ENCODE measurements around the gene SOX9.
"Not testable (repeated sequence)": the region's sequence is repeated elsewhere in the genome, so short reads cannot be mapped to it uniquely, and the experiment has no call there.

SOX9 gene

DNA sequence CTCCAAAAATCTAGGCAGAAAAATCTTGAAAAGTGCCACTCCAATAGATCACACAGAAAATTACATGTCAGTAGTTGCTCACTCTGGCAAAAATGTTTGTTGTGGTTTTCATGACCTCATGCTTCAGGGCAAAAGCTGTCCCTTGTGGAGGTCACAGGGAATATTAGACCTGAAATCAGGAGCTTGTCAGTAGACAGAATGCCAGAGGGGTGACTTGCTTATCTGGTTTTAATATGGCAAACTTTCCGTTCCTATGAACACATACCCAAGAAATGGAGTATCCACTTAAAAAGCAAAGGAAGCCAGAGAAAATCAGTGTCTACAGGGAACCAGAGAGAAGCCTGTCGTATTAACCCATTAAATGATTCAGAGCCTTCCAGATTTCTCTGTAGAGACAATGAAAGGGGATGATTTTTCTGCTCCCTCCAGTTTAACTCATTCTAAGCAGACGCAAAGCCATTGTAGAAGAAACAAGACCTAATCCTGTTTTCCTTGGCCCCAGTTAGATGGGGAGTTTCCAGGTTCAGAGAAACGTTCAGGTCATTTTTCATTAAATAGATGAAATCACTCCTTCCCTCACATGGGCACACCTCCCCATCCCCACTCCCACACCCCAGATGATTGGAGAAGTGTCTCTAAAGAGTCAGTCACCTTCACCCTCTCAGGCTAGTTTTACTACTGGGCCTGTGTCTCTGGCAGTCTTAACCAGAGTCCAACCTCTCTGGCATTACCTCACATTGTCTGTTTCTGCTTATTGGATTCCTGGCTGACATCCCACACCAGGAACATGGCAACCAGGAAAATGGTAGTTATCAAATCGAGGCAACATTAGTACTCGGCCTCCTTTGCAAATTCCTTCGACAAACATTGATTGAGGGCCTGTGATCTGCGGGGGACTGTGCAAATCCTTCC lies 6.0 kb downstream of the SOX9 start:
- no peak for TF ChIP-seq ZNF274 (IDR thresholded peaks at IDR 0.05; ENCODE audit: low read depth, low read length)

DNA sequence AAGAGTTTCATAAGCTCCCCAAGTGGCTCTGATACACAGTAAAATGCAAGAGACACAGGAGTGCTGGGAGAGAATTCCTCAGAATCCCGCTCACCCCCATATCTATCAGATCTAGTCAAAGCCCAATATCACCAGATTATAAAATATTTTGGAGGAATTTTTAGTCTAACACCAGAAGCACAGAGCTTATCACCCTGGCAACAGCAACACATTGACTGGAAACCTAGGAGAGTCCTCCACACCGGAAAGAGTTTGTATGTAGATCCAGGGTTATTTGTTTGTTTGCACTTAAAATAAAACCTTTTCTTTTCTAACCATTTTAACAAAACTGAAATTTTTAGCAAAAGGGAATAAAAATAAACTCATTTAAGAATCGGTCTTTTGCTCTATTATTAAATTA lies 7.2 kb downstream of the SOX9 start:
- H3K4me3 ChIP-seq (ENCODE audit: low read length), result no peak overlapping the region
- TF ChIP-seq ZNF274 (IDR thresholded peaks at IDR 0.05; ENCODE audit: low read depth, low read length), result no peak

More for the DNA sequence above, 6.0 kb downstream of the SOX9 start:
- no peak overlapping the region for H3K4me3 ChIP-seq (ENCODE audit: low read length)

DNA sequence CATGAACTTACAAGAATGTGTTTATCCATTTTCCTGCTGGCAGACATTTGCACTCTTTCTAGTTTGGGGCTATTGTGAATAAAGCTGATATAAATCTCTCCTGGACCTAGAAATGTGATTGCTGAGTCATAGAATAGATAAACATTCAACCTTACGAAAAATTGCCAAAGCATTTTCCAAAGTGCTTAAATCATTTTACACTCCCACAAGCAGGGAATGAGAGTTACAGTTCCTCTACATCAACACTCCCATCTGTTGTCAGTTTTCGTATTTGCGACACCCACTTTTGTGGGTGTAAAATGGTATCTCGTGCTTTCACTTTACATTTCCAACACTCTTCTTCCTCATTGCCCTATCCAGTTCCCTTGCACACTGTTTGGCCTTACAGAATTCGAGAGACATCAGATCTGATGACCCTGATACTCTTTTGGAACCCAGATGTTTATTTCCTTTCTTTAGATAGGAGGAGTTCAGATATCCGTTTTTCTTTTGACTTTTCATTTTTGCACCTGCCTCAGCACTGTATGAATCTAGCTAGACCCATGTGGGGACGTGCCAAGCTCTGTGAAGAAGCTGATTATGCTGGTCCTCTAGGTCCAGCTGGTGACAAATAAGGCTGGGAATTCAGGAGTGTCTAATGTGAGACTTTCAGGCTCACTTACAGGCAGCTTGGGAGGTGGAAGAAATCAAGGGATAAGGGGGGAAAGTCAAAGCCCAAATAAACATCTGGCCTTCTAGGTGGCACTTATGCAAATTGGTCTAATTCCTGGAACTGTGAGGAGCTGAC lies 14.0 kb downstream of the SOX9 start:
- no peak for TF ChIP-seq ZNF274 (IDR thresholded peaks at IDR 0.05; ENCODE audit: low read depth, low read length)

DNA sequence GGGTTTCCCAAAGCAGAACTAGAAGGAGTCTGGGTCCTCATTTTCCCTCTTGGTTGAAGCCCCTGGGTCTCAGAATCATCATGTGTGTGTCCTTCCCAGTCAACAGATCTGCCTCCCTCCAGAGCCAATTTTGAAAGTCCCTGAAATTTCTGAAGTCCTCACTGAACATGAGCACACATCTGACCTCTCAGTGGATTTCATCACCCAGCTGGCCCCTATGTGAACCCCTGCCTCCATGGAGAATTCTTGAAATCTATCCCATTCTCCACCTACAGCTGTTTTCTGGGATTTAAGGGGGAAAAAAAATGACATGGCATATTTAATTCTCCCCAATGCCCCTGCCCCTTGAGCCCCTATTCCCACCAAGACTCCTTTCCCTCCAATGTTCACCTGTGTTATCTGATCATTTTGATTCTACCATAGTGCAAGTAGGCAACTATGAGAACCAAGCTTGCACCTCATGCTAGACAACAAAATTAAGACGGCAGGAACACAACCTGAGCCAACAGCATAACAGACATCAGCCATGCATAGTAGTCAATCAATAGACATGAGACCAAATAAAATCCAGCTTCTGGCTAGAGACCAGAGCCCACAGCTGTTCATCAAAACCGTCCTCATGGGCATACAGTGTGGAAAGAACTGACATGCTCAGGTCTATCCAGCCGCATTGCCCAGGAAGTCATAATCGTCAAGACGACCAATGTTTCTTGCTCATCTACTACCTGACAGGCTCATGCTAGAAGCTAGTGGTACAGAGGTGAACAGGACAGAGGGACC lies 14.9 kb downstream of the SOX9 start:
- no peak for TF ChIP-seq ZNF274 (IDR thresholded peaks at IDR 0.05; ENCODE audit: low read depth, low read length)
- H3K4me3 ChIP-seq (ENCODE audit: low read length), result no peak overlapping the region

More for the DNA sequence above, 14.0 kb downstream of the SOX9 start:
- H3K4me3 ChIP-seq (ENCODE audit: low read length), result no peak overlapping the region

DNA sequence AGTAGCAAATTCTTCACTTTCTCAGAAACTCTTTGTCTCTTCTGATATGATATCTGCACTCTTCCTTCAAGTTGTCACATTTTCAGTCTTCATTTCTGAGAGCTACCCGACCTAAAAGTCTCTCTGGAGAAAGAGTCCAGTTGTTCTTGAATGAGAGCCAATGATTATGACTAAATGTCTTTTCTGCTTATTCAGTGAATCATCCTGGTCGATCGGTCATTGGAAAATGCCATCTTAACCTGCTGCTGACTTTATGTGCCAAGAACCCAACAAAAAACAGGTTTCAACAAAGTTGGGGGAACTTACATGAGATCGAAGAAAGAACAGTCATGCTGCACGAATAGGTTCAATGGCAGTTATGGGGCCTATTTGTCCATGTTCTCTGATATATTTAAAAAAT lies 15.9 kb downstream of the SOX9 start:
- TF ChIP-seq ZNF274 (IDR thresholded peaks at IDR 0.05; ENCODE audit: low read depth, low read length), result no peak
- H3K4me3 ChIP-seq (ENCODE audit: low read length), result no peak overlapping the region

DNA sequence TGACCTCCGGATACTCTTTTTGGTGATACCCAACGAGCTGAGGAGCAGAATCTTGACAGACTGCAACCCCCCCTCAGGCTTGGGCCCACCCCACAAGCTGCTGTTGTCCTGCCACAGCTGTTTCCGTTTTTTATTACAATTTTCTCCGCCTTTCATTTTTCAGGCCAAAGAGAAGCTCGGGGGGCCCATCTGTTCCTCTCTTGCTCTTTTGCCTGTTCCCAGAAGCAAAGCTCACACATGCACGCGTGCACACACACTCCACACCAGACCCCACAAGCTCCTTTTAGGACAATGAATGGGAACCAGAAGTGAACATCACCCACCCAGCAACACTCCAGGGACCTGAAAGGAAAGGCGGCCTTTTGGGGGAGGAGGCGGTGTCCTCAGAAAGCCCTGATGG lies 16.3 kb downstream of the SOX9 start:
- TF ChIP-seq ZNF274 (IDR thresholded peaks at IDR 0.05; ENCODE audit: low read depth, low read length), result no peak
- H3K4me3 ChIP-seq (ENCODE audit: low read length), result no peak overlapping the region

DNA sequence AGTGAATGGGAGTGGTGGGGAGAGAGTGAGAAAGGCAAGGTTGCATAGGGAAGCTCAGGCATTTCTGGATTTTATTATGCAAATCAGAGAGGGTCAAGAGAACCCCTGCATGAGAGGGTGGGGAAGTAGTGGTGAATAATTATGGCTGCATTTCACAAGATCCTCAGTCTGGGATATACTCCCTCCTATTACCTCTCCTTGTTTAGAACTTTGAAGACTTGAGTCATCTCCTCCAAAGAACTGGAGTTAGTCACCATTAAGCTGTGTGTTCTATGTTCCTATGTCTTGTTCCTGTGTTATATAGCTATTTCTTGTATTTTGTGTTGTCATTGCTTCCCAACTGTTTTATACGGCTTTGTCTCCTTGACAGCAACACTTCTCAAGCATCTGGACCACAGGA lies 18.4 kb downstream of the SOX9 start:
- TF ChIP-seq ZNF274 (IDR thresholded peaks at IDR 0.05; ENCODE audit: low read depth, low read length), result no peak
- H3K4me3 ChIP-seq (ENCODE audit: low read length), result no peak overlapping the region

DNA sequence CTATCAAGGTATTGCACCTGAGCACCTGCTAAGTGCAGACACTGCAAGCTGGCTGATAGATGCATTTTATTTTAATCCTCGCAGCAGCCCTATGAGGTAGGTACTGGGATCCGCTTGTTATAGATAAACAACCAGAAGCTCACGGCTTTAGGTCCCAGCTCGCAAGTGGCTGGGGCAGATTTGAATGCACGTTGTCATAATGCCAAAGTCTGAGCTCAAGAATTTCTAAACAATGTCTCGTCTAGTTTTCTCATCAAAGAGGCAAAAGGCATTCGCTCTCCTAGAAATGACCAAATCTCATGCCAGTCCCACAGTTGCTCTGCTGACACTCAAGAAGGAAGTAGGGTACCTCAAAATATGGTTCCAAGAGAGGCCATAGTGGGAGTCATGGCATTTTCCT lies 20.5 kb downstream of the SOX9 start:
- no peak overlapping the region for H3K4me3 ChIP-seq (ENCODE audit: low read length)
- no peak for TF ChIP-seq ZNF274 (IDR thresholded peaks at IDR 0.05; ENCODE audit: low read depth, low read length)

DNA sequence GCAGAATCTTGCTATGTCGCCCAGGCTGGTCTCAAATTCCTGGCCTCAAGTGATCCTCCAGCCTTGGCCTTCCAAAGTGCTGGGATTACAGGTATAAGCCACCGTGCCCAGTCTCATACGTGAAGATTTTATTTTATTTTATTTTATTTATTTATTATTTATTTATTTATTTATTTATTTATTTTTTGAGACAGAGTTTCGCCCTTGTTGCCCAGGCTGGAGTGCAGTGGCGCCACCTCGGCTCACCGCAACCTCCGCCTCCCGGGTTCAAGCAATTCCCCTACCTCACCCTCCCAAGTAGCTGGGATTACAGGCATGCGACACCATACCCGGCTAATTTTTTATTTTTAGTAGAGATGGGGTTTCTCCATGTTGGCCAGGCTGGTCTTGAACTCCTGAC lies 21.3 kb downstream of the SOX9 start:
- not testable (repeated sequence) for H3K4me3 ChIP-seq (ENCODE audit: low read length)

DNA sequence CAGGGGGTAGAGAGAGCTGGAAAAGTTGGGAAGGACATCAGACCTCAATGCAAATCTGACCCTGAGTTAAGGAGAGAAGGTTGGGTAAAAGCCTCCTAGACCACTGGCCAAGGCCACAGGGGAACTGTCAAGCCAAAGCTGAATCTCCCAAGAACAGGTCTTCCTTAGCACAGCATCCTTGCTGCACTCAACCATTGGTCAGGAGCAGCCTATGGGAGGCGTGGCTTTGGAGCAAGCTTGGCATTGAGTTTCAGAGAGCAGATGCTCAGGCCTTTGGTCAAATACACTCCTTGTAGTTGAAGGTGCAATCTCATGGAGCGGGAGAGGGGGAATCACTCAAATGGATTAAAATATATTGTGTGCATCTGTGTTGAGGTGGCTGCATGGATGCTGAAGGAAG lies 21.8 kb downstream of the SOX9 start:
- H3K4me3 ChIP-seq (ENCODE audit: low read length), result no peak overlapping the region
- no peak for TF ChIP-seq ZNF274 (IDR thresholded peaks at IDR 0.05; ENCODE audit: low read depth, low read length)

DNA sequence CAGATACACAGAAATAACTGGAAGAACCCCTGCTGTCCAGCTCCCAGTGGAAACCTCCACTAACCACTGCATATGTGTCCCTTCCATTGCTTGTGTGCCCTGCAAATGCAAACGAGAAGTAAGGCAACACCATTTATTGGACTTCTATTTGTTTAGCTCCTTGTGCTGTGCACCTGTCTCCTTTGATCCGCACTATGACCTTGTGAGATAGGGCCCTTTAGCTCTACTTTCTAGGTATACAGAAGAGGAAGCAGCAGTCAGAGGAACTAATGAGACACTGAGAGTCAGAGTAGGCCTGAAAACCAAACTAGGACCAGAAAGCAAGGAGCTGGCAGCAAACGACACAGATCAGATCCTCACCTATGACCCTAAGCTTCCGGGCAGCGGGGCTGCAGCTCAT lies 22.4 kb downstream of the SOX9 start:
- no peak for TF ChIP-seq ZNF274 (IDR thresholded peaks at IDR 0.05; ENCODE audit: low read depth, low read length)
- no peak overlapping the region for H3K4me3 ChIP-seq (ENCODE audit: low read length)

DNA sequence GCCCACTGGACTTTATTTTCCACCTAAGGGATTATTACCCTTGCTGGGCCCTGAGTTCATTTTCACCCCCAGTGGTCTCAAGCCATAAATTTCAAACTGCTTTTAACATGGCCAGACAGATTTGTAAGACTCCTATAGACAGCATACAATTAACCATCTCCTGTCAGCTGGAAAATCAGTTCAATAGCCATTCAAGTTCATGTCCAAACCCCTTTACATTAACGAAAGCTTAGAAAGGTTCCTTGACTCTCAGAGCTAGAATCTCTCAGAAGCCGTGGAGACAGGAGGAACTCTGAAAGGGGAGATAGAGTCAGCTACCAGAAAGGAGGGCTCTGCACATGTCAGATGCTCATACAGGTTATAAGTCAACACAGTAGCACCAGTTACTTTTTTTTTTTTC lies 23.3 kb downstream of the SOX9 start:
- H3K4me3 ChIP-seq (ENCODE audit: low read length), result no peak overlapping the region
- TF ChIP-seq ZNF274 (IDR thresholded peaks at IDR 0.05; ENCODE audit: low read depth, low read length), result no peak

DNA sequence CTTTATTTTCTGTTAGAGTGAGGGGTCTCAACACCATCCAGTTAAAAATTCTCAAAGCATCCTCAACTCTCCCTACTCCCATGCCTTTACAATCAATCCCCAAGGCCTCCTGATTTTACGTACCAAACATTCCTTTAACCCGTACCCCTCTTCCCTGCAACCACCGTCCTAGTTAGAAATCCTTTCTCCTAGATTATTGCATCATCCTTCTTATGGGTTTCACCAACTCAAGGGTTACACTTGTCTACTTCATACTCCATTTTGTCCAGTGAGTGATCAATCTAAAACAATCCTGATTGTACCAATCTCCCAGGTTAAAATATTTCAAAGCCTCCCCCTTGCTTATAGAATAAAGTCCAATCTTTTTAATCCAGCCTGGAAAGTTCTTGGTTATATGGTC lies 24.7 kb downstream of the SOX9 start:
- TF ChIP-seq ZNF274 (IDR thresholded peaks at IDR 0.05; ENCODE audit: low read depth, low read length), result no peak
- no peak overlapping the region for H3K4me3 ChIP-seq (ENCODE audit: low read length)

DNA sequence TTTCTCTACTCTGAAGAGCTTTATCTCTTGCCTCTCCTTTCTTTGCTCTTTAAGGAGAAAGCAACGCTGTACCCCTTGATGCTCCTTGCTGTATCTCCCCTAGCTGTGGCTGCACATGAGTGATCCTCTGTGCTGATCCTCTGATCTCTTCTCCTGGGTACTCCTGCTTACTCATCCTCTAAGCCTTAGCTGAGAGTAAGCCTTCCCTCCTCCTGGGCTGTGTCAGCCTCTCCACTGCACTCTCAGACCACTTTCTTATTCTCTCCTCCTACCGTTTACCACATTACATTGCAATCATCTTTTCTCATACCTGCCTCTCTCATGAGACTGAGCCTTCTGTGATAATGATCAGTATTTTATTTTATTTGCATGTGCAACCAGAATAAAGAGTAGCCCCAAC lies 25.1 kb downstream of the SOX9 start:
- no peak overlapping the region for H3K4me3 ChIP-seq (ENCODE audit: low read length)
- no peak for TF ChIP-seq ZNF274 (IDR thresholded peaks at IDR 0.05; ENCODE audit: low read depth, low read length)

All from GM08714 (cell line).